Ovary (tissue), 3 donors: ENCODE data around the gene UNC13C.

ENCODE experiments used
- POLR2A ChIP-seq: fragments of 450-650 bp; IDR thresholded peaks from one replicate; pipeline ENCODE4 v1.6.1; 2017; ENCODE audit warnings: antibody characterized with exemption, mild to moderate bottlenecking, moderate library complexity
- TF ChIP-seq, protein P1 (sequence below), 3 donors: fragments of 450-650 bp in 2 of 3; fragments of 200-600 bp in 1 of 3; IDR thresholded peaks; one replicate each; pipeline versions ENCODE4 v1.5.1 to v1.8.0; 2016 to 2022; ENCODE audit warnings: antibody characterized with exemption in 3 of 3, mild to moderate bottlenecking in 1 of 3
- donor health status: DM: no; HTN: no; CAD: no.

DNA sequence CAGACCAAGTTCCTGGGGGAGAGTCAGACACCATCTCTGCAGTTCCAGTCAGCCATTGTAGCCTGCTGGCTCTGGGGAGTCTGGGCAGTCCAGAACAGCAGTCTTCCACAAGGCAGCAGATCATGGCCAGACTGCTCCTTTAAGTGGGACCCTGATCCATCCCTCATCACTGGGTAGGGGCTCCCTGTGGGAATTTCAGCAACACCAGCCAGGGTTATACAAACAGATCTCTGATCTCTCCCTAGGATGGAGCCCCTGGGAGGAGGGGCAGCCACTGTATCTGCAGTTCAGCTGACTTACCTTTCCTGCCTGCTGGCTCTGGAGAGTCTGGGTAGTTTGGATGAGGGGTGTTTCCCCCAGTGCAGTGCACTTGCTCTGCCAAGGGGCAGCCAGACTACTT lies 42.1 kb upstream of the UNC13C start:
- TF ChIP-seq, protein P1, sequence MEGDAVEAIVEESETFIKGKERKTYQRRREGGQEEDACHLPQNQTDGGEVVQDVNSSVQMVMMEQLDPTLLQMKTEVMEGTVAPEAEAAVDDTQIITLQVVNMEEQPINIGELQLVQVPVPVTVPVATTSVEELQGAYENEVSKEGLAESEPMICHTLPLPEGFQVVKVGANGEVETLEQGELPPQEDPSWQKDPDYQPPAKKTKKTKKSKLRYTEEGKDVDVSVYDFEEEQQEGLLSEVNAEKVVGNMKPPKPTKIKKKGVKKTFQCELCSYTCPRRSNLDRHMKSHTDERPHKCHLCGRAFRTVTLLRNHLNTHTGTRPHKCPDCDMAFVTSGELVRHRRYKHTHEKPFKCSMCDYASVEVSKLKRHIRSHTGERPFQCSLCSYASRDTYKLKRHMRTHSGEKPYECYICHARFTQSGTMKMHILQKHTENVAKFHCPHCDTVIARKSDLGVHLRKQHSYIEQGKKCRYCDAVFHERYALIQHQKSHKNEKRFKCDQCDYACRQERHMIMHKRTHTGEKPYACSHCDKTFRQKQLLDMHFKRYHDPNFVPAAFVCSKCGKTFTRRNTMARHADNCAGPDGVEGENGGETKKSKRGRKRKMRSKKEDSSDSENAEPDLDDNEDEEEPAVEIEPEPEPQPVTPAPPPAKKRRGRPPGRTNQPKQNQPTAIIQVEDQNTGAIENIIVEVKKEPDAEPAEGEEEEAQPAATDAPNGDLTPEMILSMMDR (IDR thresholded peaks at IDR 0.05): no peak
- TF ChIP-seq POLR2A: no peak
